Activated T-helper 2 cell treated with anti-CD3 and anti-CD28 coated beads, Interferon-gamma antibody, Interleukin-2, Interleukin-4, amounts not matched to agents 10 μg/mL and 5 μg/mL and 100 μg/mL, durations not matched to agents 14 hours and 24 hours and 36 hours (primary cell): ENCODE data around the gene TYRO3. TPM values are rescaled to one million over a fixed set of nuclear protein-coding genes. Genes with fewer than 3 reads are reported as not detected.

ENCODE experiments used
- DNase-seq: peaks from one replicate; pipeline ENCODE4 v3.0.0; 2021; ENCODE audit warnings: low spot score
- H3K27ac Mint-ChIP-seq: one replicate; pipeline ENCODE4 v1.8.0; 2021; ENCODE audit warnings: mixed read lengths
- H3K27me3 Mint-ChIP-seq: one replicate; pipeline ENCODE4 v1.8.0; 2021; ENCODE audit warnings: low read depth, mixed read lengths
- H3K36me3 Mint-ChIP-seq: one replicate; pipeline ENCODE4 v1.8.0; 2021; ENCODE audit warnings: low read depth, mixed read lengths
- H3K4me1 Mint-ChIP-seq: one replicate; pipeline ENCODE4 v1.8.0; 2021; ENCODE audit warnings: low read depth, mixed read lengths
- H3K4me3 Mint-ChIP-seq: one replicate; pipeline ENCODE4 v1.8.0; 2021; ENCODE audit warnings: low read depth, mild to moderate bottlenecking, moderate library complexity, mixed read lengths
- H3K9me3 Mint-ChIP-seq: one replicate; pipeline ENCODE4 v1.8.0; 2021; ENCODE audit warnings: mixed read lengths
- intact Hi-C: fragments of 100-400 bp; cut with micrococcal nuclease; formaldehyde crosslinking; loops from one replicate; pipeline ENCODE4 v1.15.1; 2023
- total RNA-seq: library from RNA; stranded (reverse); gene quantifications from 2 replicates; pipeline ENCODE4 v1.2.3, GENCODE V29; 2022

Gene TYRO3
- total RNA-seq, 1 donor from 2014 or later, result 6.8 TPM

- peak; percentile 62 for DNase-seq
- Mint-ChIP-seq H3K4me3 (peak overlapping the region; percentile 83), H3K4me1 (peaks cover 20% of the 10 kb centered on the region), H3K9me3 (no peaks in the 10 kb centered on the region), H3K36me3 (no peaks in the 10 kb centered on the region), H3K27ac (peak overlapping the region; percentile 71), H3K27me3 (peaks cover 42% of the 10 kb centered on the region)
- intact Hi-C loops, result loop anchor here (1.0 to 5.0 kb wide), 4 partner anchors 14 to 254 kb away; partner anchors contain the start of genes ITPKA, MAPKBP1 and RPAP1
These were observed 1.2 kb upstream of the TYRO3 start for GRCh38 chr15:41557673-41558399.

GRCh38 chr15:41559239-41559782 lies 299 bp downstream of the TYRO3 start:
- no peak for DNase-seq
- peaks cover 20% of the 10 kb centered on the region for H3K4me1 Mint-ChIP-seq
- H3K9me3 Mint-ChIP-seq, result no peaks in the 10 kb centered on the region
- H3K27ac Mint-ChIP-seq, result no peak overlapping the region
- H3K36me3 Mint-ChIP-seq, result no peaks in the 10 kb centered on the region
- intact Hi-C loops, result loop anchor here (5.0 kb wide), 2 partner anchors 213 to 253 kb away; partner anchors contain the start of gene MAPKBP1
- peak overlapping the region; percentile 75 for H3K4me3 Mint-ChIP-seq
- H3K27me3 Mint-ChIP-seq, result peaks cover 39% of the 10 kb centered on the region

- Mint-ChIP-seq H3K9me3 (no peaks in the 10 kb centered on the region), H3K4me3 (peak overlapping the region; percentile 17), H3K27ac (no peak overlapping the region), H3K36me3 (no peaks in the 10 kb centered on the region), H3K27me3 (peaks cover 34% of the 10 kb centered on the region), H3K4me1 (peaks cover 15% of the 10 kb centered on the region)
- intact Hi-C loops, result no loop called here
- no peak for DNase-seq
These were observed 1.5 kb downstream of the TYRO3 start for GRCh38 chr15:41560572-41560874.

GRCh38 chr15:41561104-41561776 lies 2.2 kb downstream of the TYRO3 start:
- no peaks in the 10 kb centered on the region for H3K36me3 Mint-ChIP-seq
- H3K9me3 Mint-ChIP-seq, result no peaks in the 10 kb centered on the region
- peaks cover 30% of the 10 kb centered on the region for H3K27me3 Mint-ChIP-seq
- H3K4me3 Mint-ChIP-seq, result no peak overlapping the region
- H3K27ac Mint-ChIP-seq, result no peak overlapping the region
- no peak for DNase-seq
- intact Hi-C loops, result no loop called here
- peaks cover 15% of the 10 kb centered on the region for H3K4me1 Mint-ChIP-seq

- peaks cover 26% of the 10 kb centered on the region for H3K27me3 Mint-ChIP-seq
- H3K4me1 Mint-ChIP-seq, result peaks cover 15% of the 10 kb centered on the region
- intact Hi-C loops, result no loop called here
- DNase-seq, result no peak
- no peak overlapping the region for H3K4me3 Mint-ChIP-seq
- H3K36me3 Mint-ChIP-seq, result no peaks in the 10 kb centered on the region
- no peaks in the 10 kb centered on the region for H3K9me3 Mint-ChIP-seq
- no peak overlapping the region for H3K27ac Mint-ChIP-seq
These were observed 2.7 kb downstream of the TYRO3 start for GRCh38 chr15:41561777-41562145.

GRCh38 chr15:41562244-41562643 lies 3.2 kb downstream of the TYRO3 start:
- no peaks in the 10 kb centered on the region for H3K9me3 Mint-ChIP-seq
- no peak for DNase-seq
- no peak overlapping the region for H3K4me3 Mint-ChIP-seq
- H3K27ac Mint-ChIP-seq, result no peak overlapping the region
- peaks cover 25% of the 10 kb centered on the region for H3K27me3 Mint-ChIP-seq
- H3K4me1 Mint-ChIP-seq, result peaks cover 15% of the 10 kb centered on the region
- H3K36me3 Mint-ChIP-seq, result no peaks in the 10 kb centered on the region
- intact Hi-C loops, result no loop called here

GRCh38 chr15:41562784-41563198 lies 3.8 kb downstream of the TYRO3 start:
- no peaks in the 10 kb centered on the region for H3K9me3 Mint-ChIP-seq
- H3K27me3 Mint-ChIP-seq, result peaks cover 25% of the 10 kb centered on the region
- no peak overlapping the region for H3K27ac Mint-ChIP-seq
- DNase-seq, result no peak
- H3K36me3 Mint-ChIP-seq, result no peaks in the 10 kb centered on the region
- intact Hi-C loops, result no loop called here
- H3K4me3 Mint-ChIP-seq, result no peak overlapping the region
- peaks cover 10% of the 10 kb centered on the region for H3K4me1 Mint-ChIP-seq

GRCh38 chr15:41564286-41564959 lies 5.4 kb downstream of the TYRO3 start:
- Mint-ChIP-seq H3K9me3 (no peaks in the 10 kb centered on the region), H3K4me1 (peaks cover 3% of the 10 kb centered on the region), H3K4me3 (no peak overlapping the region), H3K36me3 (no peaks in the 10 kb centered on the region), H3K27me3 (peaks cover 20% of the 10 kb centered on the region), H3K27ac (no peak overlapping the region)
- DNase-seq, result no peak
- intact Hi-C loops, result no loop called here

GRCh38 chr15:41564960-41565502 lies 6.0 kb downstream of the TYRO3 start:
- H3K9me3 Mint-ChIP-seq, result no peaks in the 10 kb centered on the region
- H3K36me3 Mint-ChIP-seq, result no peaks in the 10 kb centered on the region
- H3K27me3 Mint-ChIP-seq, result peaks cover 15% of the 10 kb centered on the region
- DNase-seq, result no peak
- H3K4me1 Mint-ChIP-seq, result no peaks in the 10 kb centered on the region
- H3K4me3 Mint-ChIP-seq, result no peak overlapping the region
- no peak overlapping the region for H3K27ac Mint-ChIP-seq
- intact Hi-C loops, result no loop called here

GRCh38 chr15:41565702-41566101 lies 6.7 kb downstream of the TYRO3 start:
- Mint-ChIP-seq H3K27ac (no peak overlapping the region), H3K4me1 (no peaks in the 10 kb centered on the region)
- intact Hi-C loops, result no loop called here

GRCh38 chr15:41566121-41566885 lies 7.3 kb downstream of the TYRO3 start:
- Mint-ChIP-seq H3K9me3 (no peaks in the 10 kb centered on the region), H3K4me3 (no peak overlapping the region), H3K36me3 (no peaks in the 10 kb centered on the region), H3K4me1 (no peaks in the 10 kb centered on the region), H3K27ac (no peak overlapping the region), H3K27me3 (peaks cover 4% of the 10 kb centered on the region)
- DNase-seq, result no peak
- intact Hi-C loops, result no loop called here

More at GRCh38 chr15:41565702-41566101, 6.7 kb downstream of the TYRO3 start:
- H3K36me3 Mint-ChIP-seq, result no peaks in the 10 kb centered on the region
- H3K4me3 Mint-ChIP-seq, result no peak overlapping the region
- no peak for DNase-seq
- H3K27me3 Mint-ChIP-seq, result peaks cover 8% of the 10 kb centered on the region
- no peaks in the 10 kb centered on the region for H3K9me3 Mint-ChIP-seq

GRCh38 chr15:41567261-41567660 lies 8.2 kb downstream of the TYRO3 start:
- Mint-ChIP-seq H3K4me1 (no peaks in the 10 kb centered on the region), H3K9me3 (no peaks in the 10 kb centered on the region), H3K27me3 (no peaks in the 10 kb centered on the region), H3K27ac (no peak overlapping the region), H3K4me3 (no peak overlapping the region), H3K36me3 (no peaks in the 10 kb centered on the region)
- intact Hi-C loops, result no loop called here
- no peak for DNase-seq
